Measurements from ENCODE around the gene KCNAB1.

KCNAB1 gene

DNA sequence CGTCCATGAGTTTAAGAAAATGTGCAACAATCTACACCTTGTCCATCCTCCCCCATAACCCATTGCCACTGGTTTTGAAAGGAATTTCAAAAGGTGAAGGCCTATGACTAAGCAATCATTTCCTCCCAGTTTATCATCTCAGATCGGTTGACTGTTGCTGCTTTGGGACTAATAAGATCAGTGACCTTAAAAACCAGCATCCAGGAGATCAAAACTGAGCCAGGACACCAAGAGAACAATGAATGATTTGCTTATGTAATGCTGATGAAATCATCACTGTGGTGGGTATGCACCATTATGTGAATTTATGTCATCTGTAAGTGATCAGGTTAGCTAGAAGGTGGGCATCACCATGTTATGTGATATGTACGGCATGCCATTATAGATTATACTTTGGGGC, 239.0 kb downstream of the KCNAB1 start:
- H3K79me2 ChIP-seq (ENCODE audit: insufficient read depth, low read length): no peaks in the 10 kb centered on the region
- H3K36me3 ChIP-seq (ENCODE audit: insufficient read depth, low read length): no peaks in the 10 kb centered on the region
- no peaks in the 10 kb centered on the region for H4K20me1 ChIP-seq (ENCODE audit: insufficient read depth, low read length, poor library complexity, severe bottlenecking)
- H3F3A ChIP-seq (ENCODE audit: low read depth): peaks cover 14% of the 10 kb centered on the region
- no peak overlapping the region for H3K9ac ChIP-seq (ENCODE audit: low read depth, low read length, poor library complexity, severe bottlenecking)
- H3K4me2 ChIP-seq (ENCODE audit: low read depth, low read length, poor library complexity, severe bottlenecking): no peak overlapping the region
- no peak for TF ChIP-seq EZH2phosphoT487 (IDR thresholded peaks at IDR 0.05; ENCODE audit: borderline replicate concordance)
- TF ChIP-seq, protein P1, sequence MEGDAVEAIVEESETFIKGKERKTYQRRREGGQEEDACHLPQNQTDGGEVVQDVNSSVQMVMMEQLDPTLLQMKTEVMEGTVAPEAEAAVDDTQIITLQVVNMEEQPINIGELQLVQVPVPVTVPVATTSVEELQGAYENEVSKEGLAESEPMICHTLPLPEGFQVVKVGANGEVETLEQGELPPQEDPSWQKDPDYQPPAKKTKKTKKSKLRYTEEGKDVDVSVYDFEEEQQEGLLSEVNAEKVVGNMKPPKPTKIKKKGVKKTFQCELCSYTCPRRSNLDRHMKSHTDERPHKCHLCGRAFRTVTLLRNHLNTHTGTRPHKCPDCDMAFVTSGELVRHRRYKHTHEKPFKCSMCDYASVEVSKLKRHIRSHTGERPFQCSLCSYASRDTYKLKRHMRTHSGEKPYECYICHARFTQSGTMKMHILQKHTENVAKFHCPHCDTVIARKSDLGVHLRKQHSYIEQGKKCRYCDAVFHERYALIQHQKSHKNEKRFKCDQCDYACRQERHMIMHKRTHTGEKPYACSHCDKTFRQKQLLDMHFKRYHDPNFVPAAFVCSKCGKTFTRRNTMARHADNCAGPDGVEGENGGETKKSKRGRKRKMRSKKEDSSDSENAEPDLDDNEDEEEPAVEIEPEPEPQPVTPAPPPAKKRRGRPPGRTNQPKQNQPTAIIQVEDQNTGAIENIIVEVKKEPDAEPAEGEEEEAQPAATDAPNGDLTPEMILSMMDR (conservative IDR thresholded peaks at IDR 0.05; ENCODE audit: low read length): no peak
- peak overlapping the region; percentile 7; the same call in 1 of the 2 replicates for H2AFZ ChIP-seq (ENCODE audit: low read length)
- no peak overlapping the region for H3K4me3 ChIP-seq (ENCODE audit: low read length, poor library complexity, severe bottlenecking)
- H3K27me3 ChIP-seq (ENCODE audit: insufficient read depth, low read length, poor library complexity, severe bottlenecking): no peaks in the 10 kb centered on the region
- H3K4me1 ChIP-seq (ENCODE audit: insufficient read depth, low read length, poor library complexity, severe bottlenecking): peaks cover 42% of the 10 kb centered on the region
- no peaks in the 10 kb centered on the region for H3K9me2 ChIP-seq (replicated peaks; ENCODE audit: low read depth, low read length)
- H3K9me3 ChIP-seq (ENCODE audit: insufficient read depth, low read depth, low read length): no peaks in the 10 kb centered on the region

DNA sequence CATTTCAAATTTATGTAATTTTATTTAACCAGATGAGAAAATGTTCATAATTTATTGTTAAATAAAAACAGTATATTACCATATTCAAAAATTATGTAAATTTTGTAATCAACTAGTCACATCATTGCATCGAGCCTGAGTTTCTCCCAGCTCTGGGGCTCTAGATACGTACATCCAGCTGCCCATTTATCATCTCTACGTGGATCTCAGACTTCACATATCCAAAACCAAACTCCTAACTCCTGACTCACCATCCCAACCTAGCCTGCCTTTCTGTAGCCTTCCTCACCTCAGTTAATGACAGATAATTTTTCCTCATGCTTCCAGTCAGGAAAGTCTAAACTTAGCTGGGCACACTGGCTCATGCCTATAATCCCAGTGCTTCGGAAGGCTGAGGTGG, 239.7 kb downstream of the KCNAB1 start:
- Histone ChIP-seq H3K27me3 (ENCODE audit: insufficient read depth, low read length, poor library complexity, severe bottlenecking) (no peaks in the 10 kb centered on the region), H3K79me2 (ENCODE audit: insufficient read depth, low read length) (no peaks in the 10 kb centered on the region), H3K4me3 (ENCODE audit: low read length, poor library complexity, severe bottlenecking) (no peak overlapping the region), H3F3A (ENCODE audit: low read depth) (peaks cover 14% of the 10 kb centered on the region), H4K20me1 (ENCODE audit: insufficient read depth, low read length, poor library complexity, severe bottlenecking) (no peaks in the 10 kb centered on the region), H3K9me2 (replicated peaks; ENCODE audit: low read depth, low read length) (no peaks in the 10 kb centered on the region), H3K4me1 (ENCODE audit: insufficient read depth, low read length, poor library complexity, severe bottlenecking) (peaks cover 42% of the 10 kb centered on the region), H3K4me2 (ENCODE audit: low read depth, low read length, poor library complexity, severe bottlenecking) (no peak overlapping the region), H3K36me3 (ENCODE audit: insufficient read depth, low read length) (no peaks in the 10 kb centered on the region), H3K9ac (ENCODE audit: low read depth, low read length, poor library complexity, severe bottlenecking) (no peak overlapping the region), H3K9me3 (ENCODE audit: insufficient read depth, low read depth, low read length) (no peaks in the 10 kb centered on the region), H2AFZ (ENCODE audit: low read length) (no peak overlapping the region)
- TF ChIP-seq, protein P1 (conservative IDR thresholded peaks at IDR 0.05; ENCODE audit: low read length): no peak
- TF ChIP-seq EZH2phosphoT487 (IDR thresholded peaks at IDR 0.05; ENCODE audit: borderline replicate concordance): no peak

DNA sequence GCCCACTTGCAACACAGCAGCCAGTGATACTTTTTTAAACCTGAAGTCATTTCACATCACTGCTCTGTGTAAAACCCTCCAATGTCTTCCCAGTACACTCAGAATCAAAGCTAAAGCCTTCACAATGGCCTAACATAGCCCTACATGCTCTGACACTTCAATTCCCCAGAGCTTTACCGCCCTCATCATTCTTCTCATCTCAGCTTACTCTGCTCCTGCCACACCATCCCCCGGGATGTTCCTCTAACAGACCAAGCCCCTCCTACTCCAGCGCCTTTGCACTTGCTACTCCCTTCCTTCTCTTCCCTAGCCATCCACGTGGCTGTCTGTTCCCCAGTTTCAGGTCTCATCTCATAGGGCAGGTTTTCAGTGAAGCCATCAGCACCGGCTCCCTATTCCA, 240.6 kb downstream of the KCNAB1 start:
- H3K9me2 ChIP-seq (replicated peaks; ENCODE audit: low read depth, low read length): no peaks in the 10 kb centered on the region
- peaks cover 35% of the 10 kb centered on the region for H3K4me1 ChIP-seq (ENCODE audit: insufficient read depth, low read length, poor library complexity, severe bottlenecking)
- no peak for TF ChIP-seq EZH2phosphoT487 (IDR thresholded peaks at IDR 0.05; ENCODE audit: borderline replicate concordance)
- TF ChIP-seq, protein P1 (conservative IDR thresholded peaks at IDR 0.05; ENCODE audit: low read length): no peak
- H3K4me3 ChIP-seq (ENCODE audit: low read length, poor library complexity, severe bottlenecking): no peak overlapping the region
- no peaks in the 10 kb centered on the region for H3K9me3 ChIP-seq (ENCODE audit: insufficient read depth, low read depth, low read length)
- H2AFZ ChIP-seq (ENCODE audit: low read length): 0 out of 2 replicates have a peak overlapping the region, but pooled peaks have one; percentile 46
- no peaks in the 10 kb centered on the region for H3K36me3 ChIP-seq (ENCODE audit: insufficient read depth, low read length)
- no peak overlapping the region for H3K9ac ChIP-seq (ENCODE audit: low read depth, low read length, poor library complexity, severe bottlenecking)
- H3K4me2 ChIP-seq (ENCODE audit: low read depth, low read length, poor library complexity, severe bottlenecking): no peak overlapping the region
- H3K27me3 ChIP-seq (ENCODE audit: insufficient read depth, low read length, poor library complexity, severe bottlenecking): no peaks in the 10 kb centered on the region
- no peaks in the 10 kb centered on the region for H3K79me2 ChIP-seq (ENCODE audit: insufficient read depth, low read length)
- peaks cover 14% of the 10 kb centered on the region for H3F3A ChIP-seq (ENCODE audit: low read depth)
- H4K20me1 ChIP-seq (ENCODE audit: insufficient read depth, low read length, poor library complexity, severe bottlenecking): no peaks in the 10 kb centered on the region

Data from Loucy (cell line).